ENCODE measurements around the gene AXDND1. TPM values are rescaled to one million over a fixed set of nuclear protein-coding genes. Genes with fewer than 3 reads are reported as not detected.
"Not testable (repeated sequence)": the region's sequence is repeated elsewhere in the genome, so short reads cannot be mapped to it uniquely, and the experiment has no call there.

AXDND1 gene
- polyA plus RNA-seq, 5 donors: 0.42 to 0.79 (median 0.51) TPM

DNA sequence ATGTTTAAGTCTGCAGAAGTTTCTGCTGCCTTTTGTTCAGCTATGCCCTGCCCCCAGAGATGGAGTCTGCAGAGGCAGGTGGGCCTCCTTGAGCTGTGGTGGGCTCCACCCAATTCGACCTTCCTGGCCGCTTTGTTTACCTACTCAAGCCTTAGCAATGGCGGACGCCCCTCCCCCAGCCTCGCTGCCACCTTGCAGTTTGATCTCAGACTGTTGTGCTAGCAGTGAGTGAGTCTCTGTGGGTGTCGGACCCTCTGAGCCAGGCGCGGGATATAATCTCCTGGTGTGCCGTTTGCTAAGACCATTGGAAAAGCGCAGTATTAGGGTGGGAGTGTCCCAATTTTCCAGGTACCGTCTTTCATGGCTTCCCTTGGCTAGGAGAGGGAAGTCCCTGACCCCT, 99.9 kb downstream of the AXDND1 start:
- DNase-seq: not testable (repeated sequence)

DNA sequence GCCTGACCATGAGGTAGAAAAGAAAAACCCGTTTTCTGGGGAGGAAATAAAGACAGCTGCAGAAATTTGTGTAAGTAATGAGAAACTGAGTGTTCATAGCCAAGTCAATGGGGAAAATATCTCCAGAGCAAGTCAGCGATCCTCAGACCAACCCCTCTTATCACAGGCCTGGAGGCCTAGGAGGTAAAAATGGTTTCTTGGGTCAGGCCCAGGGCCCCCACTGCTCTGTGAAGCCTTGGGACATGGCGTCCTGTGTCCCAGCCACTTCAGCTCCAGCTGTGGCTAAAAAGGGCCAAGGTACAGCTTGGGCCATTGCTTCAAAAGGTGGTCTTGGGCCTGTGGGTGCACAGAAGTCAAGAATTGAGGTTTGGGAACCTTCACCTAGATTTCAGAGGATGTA, 108.9 kb downstream of the AXDND1 start:
- no peak for DNase-seq

- no peak for DNase-seq
These were observed 110.7 kb downstream of the AXDND1 start for GRCh38 chr1:179476484-179476883.

GRCh38 chr1:179478370-179478769, 112.6 kb downstream of the AXDND1 start:
- DNase-seq: no peak

- no peak for DNase-seq
These were observed 124.8 kb downstream of the AXDND1 start for GRCh38 chr1:179490611-179491010.

DNA sequence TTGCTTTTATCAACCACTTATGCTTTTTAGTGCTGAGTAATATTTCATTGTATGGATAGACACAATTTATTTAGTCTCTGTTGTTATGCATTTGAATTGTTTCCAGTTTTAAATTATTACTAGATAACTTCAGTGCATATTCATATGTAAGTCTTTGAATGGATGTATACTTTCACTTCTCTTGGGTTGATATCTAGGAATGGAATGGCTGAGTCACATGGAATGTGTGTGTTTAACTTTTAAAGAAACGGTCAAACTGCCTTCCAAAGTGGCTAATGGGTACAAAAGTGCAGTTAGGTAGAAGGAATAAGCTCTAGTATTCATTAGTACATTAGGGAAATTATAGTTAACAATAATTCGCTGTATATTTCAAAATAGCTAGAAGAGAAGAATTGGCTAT, 127.6 kb downstream of the AXDND1 start:
- DNase-seq: no peak

DNA sequence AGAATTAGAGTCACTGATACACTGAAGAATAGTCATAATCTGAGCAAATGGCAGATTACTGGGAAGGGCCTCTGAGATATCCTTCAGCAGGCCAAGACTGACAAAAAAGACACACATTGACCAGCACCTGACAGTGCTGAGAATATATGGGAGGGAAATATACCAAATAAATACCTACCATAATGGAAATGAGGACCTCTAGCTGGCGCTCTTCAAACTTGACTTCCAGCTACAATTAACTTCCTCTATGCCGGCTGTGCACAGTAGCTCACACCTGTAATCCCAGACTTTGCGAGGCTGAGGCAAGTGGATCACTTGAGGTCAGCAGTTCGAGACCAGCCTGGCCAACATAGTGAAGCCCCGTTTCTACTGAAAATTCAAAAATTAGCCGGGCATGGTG, 140.4 kb downstream of the AXDND1 start:
- DNase-seq: no peak

GRCh38 chr1:179509384-179509783, 143.6 kb downstream of the AXDND1 start:
- DNase-seq: no peak

GRCh38 chr1:179510038-179510437, 144.3 kb downstream of the AXDND1 start:
- no peak for DNase-seq

- no peak for DNase-seq
These were observed 151.4 kb downstream of the AXDND1 start for GRCh38 chr1:179516976-179517705.

- DNase-seq: not testable (repeated sequence)
These were observed 152.8 kb downstream of the AXDND1 start for GRCh38 chr1:179518544-179518943.

- DNase-seq: no peak
These were observed 163.9 kb downstream of the AXDND1 start for GRCh38 chr1:179529482-179530195.

DNA sequence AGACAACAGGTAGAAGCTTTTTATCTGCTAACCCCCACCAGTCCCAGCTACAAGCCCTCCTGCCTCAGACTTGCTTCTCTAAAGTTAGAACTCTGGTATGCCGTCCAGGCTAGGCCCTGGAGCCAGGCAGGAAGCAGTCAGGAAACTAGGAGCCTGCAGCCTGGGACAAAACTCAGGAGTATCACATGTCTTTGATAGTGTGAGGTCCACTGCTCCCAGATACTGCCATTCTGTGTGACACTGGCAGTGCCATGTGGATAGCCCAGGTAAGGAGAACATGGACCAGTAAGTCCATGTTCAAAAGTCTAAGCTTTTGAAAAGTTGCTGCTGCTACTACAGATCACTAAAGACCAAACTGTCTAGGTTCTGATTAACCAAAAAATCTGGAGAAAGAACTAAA, 164.6 kb downstream of the AXDND1 start:
- DNase-seq: no peak

DNA sequence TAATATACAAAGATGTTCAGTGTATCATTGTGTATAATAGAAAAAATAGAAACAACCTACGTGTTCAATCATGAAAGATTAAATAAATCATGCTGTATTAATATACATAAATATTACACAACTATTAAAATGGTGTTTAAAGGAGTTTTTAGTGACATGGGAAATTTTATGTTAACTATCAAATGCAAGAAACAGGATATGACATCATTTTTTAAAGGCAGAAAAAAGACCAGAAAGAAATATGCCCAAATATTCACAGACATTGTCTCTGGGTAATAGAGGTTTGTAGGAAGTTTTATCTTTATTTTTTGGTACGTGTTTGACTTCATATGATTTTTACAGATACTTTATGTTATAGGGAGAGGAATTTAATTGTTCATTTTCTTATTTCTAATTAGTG, 176.0 kb downstream of the AXDND1 start:
- DNase-seq: no peak

DNA sequence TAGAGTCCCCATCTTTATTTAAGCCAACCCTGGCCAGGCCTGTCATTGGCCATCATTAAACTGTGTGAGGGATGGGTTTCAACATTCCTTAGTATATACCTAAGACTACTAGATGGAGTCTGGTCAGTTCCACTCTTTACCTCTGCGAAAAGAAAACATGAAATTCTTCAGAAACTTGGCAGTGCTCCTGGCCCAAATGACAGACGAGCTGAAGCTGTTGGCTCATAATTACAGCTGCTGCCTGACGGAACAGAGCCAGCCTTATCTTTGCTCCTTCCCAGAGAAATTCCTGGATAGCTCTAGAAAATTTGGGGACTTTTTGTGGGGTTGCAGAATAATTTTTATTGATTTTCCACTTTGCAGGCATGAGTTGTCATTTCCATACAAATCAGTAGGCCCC, 179.6 kb downstream of the AXDND1 start:
- peak; percentile 3 to 8 for DNase-seq

GRCh38 chr1:179547021-179547535, 181.3 kb downstream of the AXDND1 start:
- no peak for DNase-seq

GRCh38 chr1:179548666-179549367, 183.0 kb downstream of the AXDND1 start:
- no peak for DNase-seq

- DNase-seq: no peak
These were observed 183.6 kb downstream of the AXDND1 start for GRCh38 chr1:179549368-179549700.

- DNase-seq: no peak
These were observed 185.2 kb downstream of the AXDND1 start for GRCh38 chr1:179550746-179551682.

- no peak for DNase-seq
These were observed 188.7 kb downstream of the AXDND1 start for GRCh38 chr1:179554427-179554826.

DNA sequence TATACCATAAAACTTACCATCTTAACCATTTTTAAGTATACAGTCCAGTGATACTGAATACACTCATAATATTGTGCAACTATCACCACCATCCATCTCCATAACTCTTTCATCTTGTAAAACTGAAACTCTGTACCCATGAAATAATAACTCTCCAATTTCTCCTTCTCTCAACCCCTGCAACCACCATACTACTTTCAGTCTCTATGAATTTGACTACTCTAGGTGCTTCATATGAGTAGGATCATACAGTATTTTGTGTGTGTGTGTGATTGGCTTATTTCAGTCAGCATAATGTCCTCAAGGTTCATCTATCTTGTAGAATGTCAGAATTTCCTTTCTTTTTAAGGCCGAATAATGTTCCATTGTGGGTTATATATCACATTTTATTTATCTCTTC, 192.3 kb downstream of the AXDND1 start:
- no peak for DNase-seq
